ENCODE results near the gene TJP1. TPM values are rescaled to one million over a fixed set of nuclear protein-coding genes. Genes with fewer than 3 reads are reported as not detected.

TJP1 gene
- total RNA-seq, 2 experiments from 2014 or later: not detected

- peaks cover 11% of the 10 kb centered on the region for H3K9me3 Mint-ChIP-seq
- H3K27ac Mint-ChIP-seq: no peak overlapping the region
- no peak for DNase-seq
- H3K4me3 Mint-ChIP-seq: no peak overlapping the region
- H3K4me1 Mint-ChIP-seq: no peaks in the 10 kb centered on the region
- peaks cover 28% of the 10 kb centered on the region for H3K27me3 Mint-ChIP-seq
- H3K36me3 Mint-ChIP-seq: no peaks in the 10 kb centered on the region
Measured at GRCh38 chr15:29852201-29852600, 29.9 kb upstream of the TJP1 start.

GRCh38 chr15:29849716-29850115 lies 27.4 kb upstream of the TJP1 start:
- no peak for DNase-seq
- no peak overlapping the region for H3K4me3 Mint-ChIP-seq
- H3K27ac Mint-ChIP-seq: no peak overlapping the region
- H3K27me3 Mint-ChIP-seq: peaks cover 34% of the 10 kb centered on the region
- H3K9me3 Mint-ChIP-seq: peaks cover 11% of the 10 kb centered on the region
- H3K36me3 Mint-ChIP-seq: no peaks in the 10 kb centered on the region
- H3K4me1 Mint-ChIP-seq: no peaks in the 10 kb centered on the region

GRCh38 chr15:29849218-29849617 lies 26.9 kb upstream of the TJP1 start:
- Mint-ChIP-seq H3K27me3 (peaks cover 39% of the 10 kb centered on the region), H3K9me3 (peaks cover 11% of the 10 kb centered on the region), H3K4me3 (no peak overlapping the region), H3K27ac (no peak overlapping the region), H3K4me1 (no peaks in the 10 kb centered on the region), H3K36me3 (no peaks in the 10 kb centered on the region)
- no peak for DNase-seq

GRCh38 chr15:29844290-29844903 lies 22.1 kb upstream of the TJP1 start:
- Mint-ChIP-seq H3K27me3 (peaks cover 79% of the 10 kb centered on the region), H3K27ac (no peak overlapping the region), H3K4me1 (no peaks in the 10 kb centered on the region), H3K4me3 (no peak overlapping the region), H3K9me3 (peaks cover 11% of the 10 kb centered on the region), H3K36me3 (no peaks in the 10 kb centered on the region)
- DNase-seq: no peak

- H3K4me3 Mint-ChIP-seq: no peak overlapping the region
- no peaks in the 10 kb centered on the region for H3K36me3 Mint-ChIP-seq
- peaks cover 83% of the 10 kb centered on the region for H3K27me3 Mint-ChIP-seq
- H3K9me3 Mint-ChIP-seq: peaks cover 3% of the 10 kb centered on the region
- no peak overlapping the region for H3K27ac Mint-ChIP-seq
- DNase-seq: no peak
- H3K4me1 Mint-ChIP-seq: no peaks in the 10 kb centered on the region
Measured at GRCh38 chr15:29842290-29842689, 20.0 kb upstream of the TJP1 start.

GRCh38 chr15:29840926-29841325 lies 18.7 kb upstream of the TJP1 start:
- DNase-seq: no peak
- Mint-ChIP-seq H3K27me3 (peaks cover 83% of the 10 kb centered on the region), H3K9me3 (no peaks in the 10 kb centered on the region), H3K27ac (no peak overlapping the region), H3K36me3 (no peaks in the 10 kb centered on the region), H3K4me1 (no peaks in the 10 kb centered on the region), H3K4me3 (no peak overlapping the region)

GRCh38 chr15:29840054-29840453 lies 17.8 kb upstream of the TJP1 start:
- Mint-ChIP-seq H3K27ac (no peak overlapping the region), H3K27me3 (peaks cover 89% of the 10 kb centered on the region)

GRCh38 chr15:29838352-29839010 lies 16.2 kb upstream of the TJP1 start:
- Mint-ChIP-seq H3K4me1 (no peaks in the 10 kb centered on the region), H3K36me3 (no peaks in the 10 kb centered on the region), H3K27me3 (peaks cover 87% of the 10 kb centered on the region), H3K27ac (no peak overlapping the region), H3K4me3 (no peak overlapping the region), H3K9me3 (no peaks in the 10 kb centered on the region)
- no peak for DNase-seq

More at GRCh38 chr15:29840054-29840453, 17.8 kb upstream of the TJP1 start:
- no peak for DNase-seq
- Mint-ChIP-seq H3K4me1 (no peaks in the 10 kb centered on the region), H3K36me3 (no peaks in the 10 kb centered on the region), H3K4me3 (no peak overlapping the region), H3K9me3 (no peaks in the 10 kb centered on the region)

GRCh38 chr15:29835301-29835700 lies 13.0 kb upstream of the TJP1 start:
- no peak overlapping the region for H3K27ac Mint-ChIP-seq
- H3K4me3 Mint-ChIP-seq: no peak overlapping the region
- peaks cover 11% of the 10 kb centered on the region for H3K9me3 Mint-ChIP-seq
- no peaks in the 10 kb centered on the region for H3K36me3 Mint-ChIP-seq
- DNase-seq: no peak
- peaks cover 82% of the 10 kb centered on the region for H3K27me3 Mint-ChIP-seq
- H3K4me1 Mint-ChIP-seq: no peaks in the 10 kb centered on the region

- Mint-ChIP-seq H3K27ac (no peak overlapping the region), H3K4me3 (no peak overlapping the region), H3K9me3 (peaks cover 13% of the 10 kb centered on the region), H3K27me3 (peaks cover 78% of the 10 kb centered on the region), H3K4me1 (no peaks in the 10 kb centered on the region), H3K36me3 (no peaks in the 10 kb centered on the region)
- DNase-seq: no peak
Measured at GRCh38 chr15:29832709-29833108, 10.4 kb upstream of the TJP1 start.

GRCh38 chr15:29826908-29827820 lies 4.9 kb upstream of the TJP1 start:
- H3K27ac Mint-ChIP-seq: no peak overlapping the region
- H3K36me3 Mint-ChIP-seq: no peaks in the 10 kb centered on the region
- no peak overlapping the region for H3K4me3 Mint-ChIP-seq
- H3K4me1 Mint-ChIP-seq: peaks cover 12% of the 10 kb centered on the region
- H3K9me3 Mint-ChIP-seq: peaks cover 16% of the 10 kb centered on the region
- DNase-seq: no peak
- peaks cover 78% of the 10 kb centered on the region for H3K27me3 Mint-ChIP-seq

- H3K9me3 Mint-ChIP-seq: peaks cover 10% of the 10 kb centered on the region
- H3K4me3 Mint-ChIP-seq: no peak overlapping the region
- peaks cover 14% of the 10 kb centered on the region for H3K4me1 Mint-ChIP-seq
- H3K27ac Mint-ChIP-seq: peak overlapping the region; percentile 19
- peaks cover 75% of the 10 kb centered on the region for H3K27me3 Mint-ChIP-seq
- DNase-seq: peak; percentile 26
- H3K36me3 Mint-ChIP-seq: no peaks in the 10 kb centered on the region
Measured at GRCh38 chr15:29825227-29825626, 3.0 kb upstream of the TJP1 start.

- no peaks in the 10 kb centered on the region for H3K36me3 Mint-ChIP-seq
- peaks cover 14% of the 10 kb centered on the region for H3K4me1 Mint-ChIP-seq
- peaks cover 10% of the 10 kb centered on the region for H3K9me3 Mint-ChIP-seq
- no peak overlapping the region for H3K27ac Mint-ChIP-seq
- H3K27me3 Mint-ChIP-seq: peaks cover 83% of the 10 kb centered on the region
- DNase-seq: peak; percentile 12
- H3K4me3 Mint-ChIP-seq: no peak overlapping the region
Measured at GRCh38 chr15:29822684-29823459, 604 bp upstream of the TJP1 start.

- Mint-ChIP-seq H3K27me3 (peaks cover 83% of the 10 kb centered on the region), H3K36me3 (peaks cover 3% of the 10 kb centered on the region), H3K4me1 (peaks cover 12% of the 10 kb centered on the region), H3K4me3 (no peak overlapping the region), H3K27ac (no peak overlapping the region), H3K9me3 (peaks cover 19% of the 10 kb centered on the region)
- DNase-seq: peak; percentile 55
Measured at GRCh38 chr15:29821416-29822099, 710 bp downstream of the TJP1 start.
